ENCODE results near the gene JMJD7. TPM values are rescaled to one million over a fixed set of nuclear protein-coding genes. Genes with fewer than 3 reads are reported as not detected.

The JMJD7 gene
- total and polyA plus RNA-seq, 2 donors (not counting 1 experiment from before 2014, with no cell fraction given), result 33.4 to 43.9 TPM

- H3K79me2 ChIP-seq (ENCODE audit: control insufficient read depth, insufficient read depth, low read length), result peaks cover 47% of the 10 kb centered on the region
- Mint-ChIP-seq H3K4me1 (peaks cover 57% of the 10 kb centered on the region), H3K27me3 (no peaks in the 10 kb centered on the region)
Measured at GRCh38 chr15:41791547-41791937, 36.4 kb upstream of the JMJD7 start.

More at GRCh38 chr15:41791547-41791937, 36.4 kb upstream of the JMJD7 start:
- ATAC-seq (ENCODE audit: low read depth), result no peak
- Histone ChIP-seq H3K9me3 (ENCODE audit: control extremely low read depth in 1 of 3, control insufficient read depth in 2 of 3, insufficient read depth in 1 of 3, low read length in 2 of 3) (peaks cover 0 to 3% (median 0%) of the 10 kb centered on the region in 3 donors), H2AFZ (ENCODE audit: insufficient read depth, low read depth, low read length, poor library complexity, severe bottlenecking) (no peak overlapping the region), H3K4me3 (ENCODE audit: control extremely low read depth in 1 of 5, extremely low read depth in 1 of 5, insufficient read depth in 1 of 5, low read depth in 2 of 5, low read length in 4 of 5) (no peak overlapping the region), H3K36me3 (replicated peaks in 1 of 2; ENCODE audit: control extremely low read depth in 1 of 2, control insufficient read depth in 1 of 2, extremely low read depth in 1 of 2, insufficient read depth in 2 of 2, low read length in 1 of 2) (peaks cover 0 to 2% of the 10 kb centered on the region in 2 experiments), H3K27me3 (replicated peaks in 1 of 4; ENCODE audit: control extremely low read depth in 1 of 4, control insufficient read depth in 3 of 4, insufficient read depth in 4 of 4, low read length in 3 of 4) (no peaks in the 10 kb centered on the region), H3K27ac (ENCODE audit: low read length in 2 of 2) (no peak overlapping the region), H3K4me1 (ENCODE audit: control insufficient read depth in 2 of 2, insufficient read depth in 2 of 2, low read length in 2 of 2) (peaks cover 32 to 45% of the 10 kb centered on the region in 2 donors), H4K20me1 (ENCODE audit: control insufficient read depth, insufficient read depth, low read length, poor library complexity, severe bottlenecking) (peaks cover 7% of the 10 kb centered on the region), H3K4me2 (replicated peaks; ENCODE audit: low read depth, low read length, poor library complexity, severe bottlenecking) (peak overlapping the region; percentile 15), H3K9ac (ENCODE audit: low read length) (no peak overlapping the region)
- Mint-ChIP-seq H3K27ac (no peak overlapping the region), H3K9me3 (ENCODE audit: insufficient read depth) (no peaks in the 10 kb centered on the region), H3K4me3 (no peak overlapping the region)
- 85% methylated on average over 2 of the region's 4 CpGs for WGBS (ENCODE audit: insufficient coverage)
- ChIA-PET POLR2A (no interaction called here), CTCF (interaction anchor here (5.2 to 5.5 kb wide), 2 partner anchors 19 to 21 kb away, joined by 24 to 45 read pairs; partner anchors contain the start of gene MAPKBP1)
- TF ChIP-seq CTCF (IDR thresholded peaks at IDR 0.05) (no peak), EZH2 (IDR thresholded peaks at IDR 0.05; ENCODE audit: borderline replicate concordance, insufficient read depth, low read depth, low read length, poor library complexity, severe bottlenecking) (no peak)
- no peak for DNase-seq
- intact Hi-C loops (cut with micrococcal nuclease), result no loop called here

Measured in B cell (primary cell).